Measurements from ENCODE around the gene TST.

The TST gene

DNA sequence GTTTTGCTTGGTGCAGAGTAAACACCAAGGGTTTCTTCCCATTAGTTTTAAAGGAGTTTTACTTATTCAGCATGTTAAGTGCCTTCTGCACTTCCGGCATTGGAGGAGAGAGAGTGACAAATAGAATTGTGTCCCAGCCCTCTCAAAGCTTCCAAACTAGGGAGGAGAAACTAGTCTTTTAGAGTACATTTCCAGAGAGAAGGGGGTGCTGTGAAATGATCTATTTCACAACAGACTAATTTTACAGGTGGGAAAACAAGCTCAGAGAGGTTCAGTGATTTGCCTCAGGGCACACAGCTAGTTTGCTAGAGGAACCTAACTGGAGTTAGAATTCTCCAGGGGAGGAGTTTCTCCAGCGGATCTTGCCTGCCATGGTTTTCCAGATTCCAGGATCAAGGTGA is 12.9 kb upstream of the TST start:
- TF ChIP-seq POLR2A (IDR thresholded peaks at IDR 0.05; ENCODE audit: low read length) (no peak), GATA1 (IDR thresholded peaks at IDR 0.05; ENCODE audit: low read depth, low read length) (no peak)
- no peak for DNase-seq

DNA sequence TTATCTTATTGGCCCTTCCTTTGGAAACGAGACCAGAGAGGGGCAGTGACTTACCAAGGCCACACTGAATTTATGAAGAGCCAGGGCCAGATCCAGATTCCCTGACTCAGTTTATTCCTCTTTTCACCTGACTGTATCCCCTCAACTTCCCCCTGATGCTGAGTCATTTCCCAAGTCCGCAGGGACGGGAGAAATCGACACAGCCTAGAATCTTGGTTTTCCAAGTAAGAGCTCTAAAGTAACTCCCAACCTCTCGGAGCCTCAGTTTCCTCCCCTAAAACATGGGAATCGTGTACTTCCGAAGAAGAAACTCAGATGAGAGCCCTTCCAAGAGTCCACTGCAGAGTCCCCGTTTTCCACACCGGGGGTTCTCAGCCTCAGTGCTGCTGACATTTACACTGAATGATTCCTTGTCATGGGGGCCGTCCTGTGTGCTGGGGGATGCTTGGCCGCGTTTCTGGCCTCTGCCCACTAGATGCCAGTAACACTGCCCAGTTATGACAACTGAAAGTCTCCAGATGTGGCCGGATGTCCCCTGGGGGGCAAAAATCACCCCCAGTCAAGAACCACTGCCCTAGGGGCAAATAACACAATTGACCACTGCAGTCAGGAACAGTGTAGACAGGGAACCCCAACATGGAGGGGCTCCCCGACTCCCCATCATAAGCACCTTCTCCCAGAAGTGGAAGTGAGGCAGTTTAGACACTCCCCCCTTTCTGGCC is 11.5 kb upstream of the TST start:
- DNase-seq, result no peak
- TF ChIP-seq GATA1 (IDR thresholded peaks at IDR 0.05; ENCODE audit: low read depth, low read length), result no peak
- TF ChIP-seq POLR2A (IDR thresholded peaks at IDR 0.05; ENCODE audit: low read length), result no peak

DNA sequence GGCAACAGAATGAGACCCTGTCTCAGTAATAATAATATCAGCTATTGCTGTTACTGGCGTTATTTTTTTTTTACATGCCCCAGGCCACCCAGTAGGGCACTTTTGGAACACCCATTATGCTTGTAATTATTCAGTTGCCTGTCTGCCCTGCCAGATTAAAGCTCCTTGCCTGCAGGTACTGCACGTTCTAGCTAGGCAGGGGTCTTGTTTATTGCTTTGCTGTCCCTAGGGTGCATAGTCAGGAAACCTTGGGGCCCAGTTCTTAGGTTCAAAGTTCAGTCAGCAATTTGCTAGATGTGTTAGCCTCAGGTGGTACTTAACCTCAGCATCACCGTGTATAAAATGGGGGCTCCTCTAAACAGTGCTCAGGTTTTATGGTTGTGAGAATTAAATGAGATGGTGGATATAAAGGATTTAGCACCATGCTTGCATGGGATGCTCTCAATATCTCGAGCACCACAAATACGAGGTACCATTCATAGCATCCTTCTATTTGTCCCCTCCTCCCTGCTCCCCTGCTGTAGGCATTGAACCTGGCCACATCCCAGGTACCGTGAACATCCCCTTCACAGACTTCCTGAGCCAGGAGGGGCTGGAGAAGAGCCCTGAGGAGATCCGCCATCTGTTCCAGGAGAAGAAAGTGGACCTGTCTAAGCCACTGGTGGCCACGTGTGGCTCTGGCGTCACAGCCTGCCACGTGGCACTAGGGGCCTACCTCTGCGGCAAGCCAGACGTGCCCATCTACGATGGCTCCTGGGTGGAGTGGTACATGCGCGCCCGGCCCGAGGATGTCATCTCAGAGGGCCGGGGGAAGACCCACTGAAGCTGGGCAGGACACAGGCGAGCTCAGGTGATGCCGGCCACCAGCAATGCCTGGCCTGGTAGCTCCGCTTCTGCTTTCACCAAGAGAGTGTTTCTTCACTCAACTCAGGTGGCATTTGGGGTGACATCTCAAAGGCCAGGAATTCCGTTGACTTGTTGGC is 9.7 kb upstream of the TST start:
- TF ChIP-seq POLR2A (IDR thresholded peaks at IDR 0.05; ENCODE audit: low read length) (no peak), GATA1 (IDR thresholded peaks at IDR 0.05; ENCODE audit: low read depth, low read length) (no peak)

DNA sequence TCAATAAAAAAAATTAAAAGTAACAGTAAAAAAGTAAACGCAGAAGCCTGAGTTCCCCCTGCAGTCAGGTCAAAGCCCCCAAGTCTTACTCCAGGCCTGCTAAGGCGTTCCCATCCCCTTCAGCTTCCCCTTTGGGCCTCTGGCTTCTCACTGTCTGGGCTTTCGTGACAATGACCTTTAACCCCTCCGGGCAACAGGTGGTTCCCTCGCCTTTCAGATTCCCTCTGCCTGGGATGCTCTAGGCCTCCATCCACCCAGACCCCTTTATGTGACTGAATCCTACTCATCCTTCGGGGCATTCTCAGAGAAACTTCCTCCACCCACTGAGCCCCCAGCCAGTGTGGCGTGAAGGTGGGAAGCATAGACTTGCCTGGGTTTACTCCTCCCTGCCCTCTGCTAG is 8.3 kb upstream of the TST start:
- no peak for TF ChIP-seq GATA1 (IDR thresholded peaks at IDR 0.05; ENCODE audit: low read depth, low read length)
- no peak for DNase-seq

More for the DNA sequence above, 9.7 kb upstream of the TST start:
- DNase-seq, result no peak

DNA sequence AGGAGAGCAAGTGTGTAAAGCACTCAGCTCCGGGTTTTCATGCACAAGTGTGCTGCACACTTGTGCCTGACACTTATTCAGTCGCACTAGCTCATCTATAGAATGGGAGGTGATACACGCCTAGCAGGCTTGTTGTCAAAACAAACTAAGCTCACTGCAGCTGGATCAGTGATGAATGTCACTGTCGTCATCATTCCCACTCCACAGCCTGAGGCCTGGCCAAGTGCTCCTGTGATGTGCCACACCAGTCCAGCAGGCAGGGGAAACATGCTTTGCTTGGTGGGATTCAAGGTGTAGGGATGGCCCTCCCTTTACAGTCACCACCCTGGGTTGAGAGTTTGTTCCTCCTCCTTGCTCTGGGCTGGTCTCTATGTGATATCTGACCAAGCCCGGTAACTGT is 7.1 kb upstream of the TST start:
- TF ChIP-seq POLR2A (IDR thresholded peaks at IDR 0.05; ENCODE audit: low read length) (no peak), GATA1 (IDR thresholded peaks at IDR 0.05; ENCODE audit: low read depth, low read length) (no peak)
- DNase-seq, result no peak

DNA sequence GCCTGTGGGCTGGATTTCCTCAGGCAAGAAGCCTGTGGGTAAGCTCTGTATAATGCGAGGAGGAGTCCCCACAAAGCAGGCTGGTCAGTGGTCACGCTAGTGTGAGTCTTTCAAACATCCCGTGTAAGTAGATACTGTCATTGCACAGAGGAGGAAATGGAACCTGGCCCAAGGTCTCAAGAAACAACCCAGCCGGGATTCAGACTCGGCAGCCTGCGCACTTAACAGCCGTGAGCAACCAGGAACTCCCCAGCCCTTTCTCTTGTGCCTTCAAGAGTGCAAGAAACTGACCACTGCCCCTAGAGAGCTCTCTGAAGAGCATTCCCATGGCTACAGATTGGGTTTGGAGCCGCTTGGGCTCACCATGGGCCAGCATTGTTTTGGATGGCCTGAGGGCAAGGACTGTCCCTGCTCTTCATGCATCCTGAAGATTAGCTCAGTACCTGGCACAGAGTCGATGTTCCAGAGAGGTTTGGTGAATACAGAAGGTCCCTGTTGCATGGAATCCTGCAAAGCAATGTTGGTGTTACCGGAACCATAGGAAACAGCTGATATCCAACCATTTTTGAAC is 6.3 kb upstream of the TST start:
- no peak for TF ChIP-seq GATA1 (IDR thresholded peaks at IDR 0.05; ENCODE audit: low read depth, low read length)
- no peak for TF ChIP-seq POLR2A (IDR thresholded peaks at IDR 0.05; ENCODE audit: low read length)
- no peak for DNase-seq

DNA sequence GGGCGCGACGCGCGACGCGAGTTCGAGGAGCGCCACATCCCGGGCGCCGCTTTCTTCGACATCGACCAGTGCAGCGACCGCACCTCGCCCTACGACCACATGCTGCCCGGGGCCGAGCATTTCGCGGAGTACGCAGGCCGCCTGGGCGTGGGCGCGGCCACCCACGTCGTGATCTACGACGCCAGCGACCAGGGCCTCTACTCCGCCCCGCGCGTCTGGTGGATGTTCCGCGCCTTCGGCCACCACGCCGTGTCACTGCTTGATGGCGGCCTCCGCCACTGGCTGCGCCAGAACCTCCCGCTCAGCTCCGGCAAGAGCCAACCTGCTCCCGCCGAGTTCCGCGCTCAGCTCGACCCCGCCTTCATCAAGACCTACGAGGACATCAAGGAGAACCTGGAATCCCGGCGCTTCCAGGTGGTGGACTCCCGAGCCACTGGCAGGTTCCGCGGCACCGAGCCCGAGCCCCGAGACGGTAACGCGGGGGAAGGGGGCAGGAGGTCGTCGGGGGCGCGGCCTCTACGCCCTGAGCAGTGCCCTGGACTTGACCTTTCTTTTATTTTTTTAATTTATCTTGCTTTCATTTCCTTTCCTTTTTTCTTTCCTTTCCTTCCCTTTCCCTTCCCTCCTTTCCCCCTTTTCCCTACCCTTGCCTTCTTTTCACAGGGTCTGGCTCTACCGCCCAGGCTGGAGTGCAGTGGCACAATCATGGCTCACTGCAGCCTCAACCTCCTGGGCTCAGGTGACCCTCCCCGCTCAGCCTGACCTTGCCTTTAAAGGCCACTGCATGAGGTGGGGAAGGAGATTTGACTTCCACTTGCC is 5.3 kb upstream of the TST start:
- no peak for DNase-seq

DNA sequence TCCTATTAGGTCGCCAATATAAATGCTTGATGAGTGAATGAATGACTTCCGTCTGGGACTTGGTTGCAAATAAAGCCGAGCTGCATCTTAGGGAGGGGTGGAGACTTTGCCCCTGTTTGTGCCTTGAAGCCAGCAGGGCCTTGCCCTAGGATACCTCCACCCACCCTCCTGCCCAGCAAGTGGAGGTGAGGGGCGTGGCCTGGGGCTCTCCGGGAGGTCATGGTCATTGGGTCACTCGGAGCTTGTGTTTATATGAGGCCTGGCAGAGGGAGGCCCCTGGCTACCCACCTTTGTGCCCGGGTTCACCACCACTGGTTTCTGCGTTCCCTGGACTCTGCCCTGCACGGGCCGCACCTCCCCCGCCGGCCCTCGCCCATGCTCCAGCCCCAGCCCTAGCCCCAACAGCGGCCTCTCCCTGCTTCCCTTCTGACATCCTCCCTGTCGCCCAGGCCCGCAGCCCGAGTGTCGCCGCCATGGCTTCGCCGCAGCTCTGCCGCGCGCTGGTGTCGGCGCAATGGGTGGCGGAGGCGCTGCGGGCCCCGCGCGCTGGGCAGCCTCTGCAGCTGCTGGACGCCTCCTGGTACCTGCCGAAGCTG is 4.6 kb upstream of the TST start:
- TF ChIP-seq GATA1 (IDR thresholded peaks at IDR 0.05; ENCODE audit: low read depth, low read length) (no peak), POLR2A (IDR thresholded peaks at IDR 0.05; ENCODE audit: low read length) (no peak)
- no peak for DNase-seq

More for the DNA sequence above, 5.3 kb upstream of the TST start:
- TF ChIP-seq GATA1 (IDR thresholded peaks at IDR 0.05; ENCODE audit: low read depth, low read length) (no peak), POLR2A (IDR thresholded peaks at IDR 0.05; ENCODE audit: low read length) (no peak)

DNA sequence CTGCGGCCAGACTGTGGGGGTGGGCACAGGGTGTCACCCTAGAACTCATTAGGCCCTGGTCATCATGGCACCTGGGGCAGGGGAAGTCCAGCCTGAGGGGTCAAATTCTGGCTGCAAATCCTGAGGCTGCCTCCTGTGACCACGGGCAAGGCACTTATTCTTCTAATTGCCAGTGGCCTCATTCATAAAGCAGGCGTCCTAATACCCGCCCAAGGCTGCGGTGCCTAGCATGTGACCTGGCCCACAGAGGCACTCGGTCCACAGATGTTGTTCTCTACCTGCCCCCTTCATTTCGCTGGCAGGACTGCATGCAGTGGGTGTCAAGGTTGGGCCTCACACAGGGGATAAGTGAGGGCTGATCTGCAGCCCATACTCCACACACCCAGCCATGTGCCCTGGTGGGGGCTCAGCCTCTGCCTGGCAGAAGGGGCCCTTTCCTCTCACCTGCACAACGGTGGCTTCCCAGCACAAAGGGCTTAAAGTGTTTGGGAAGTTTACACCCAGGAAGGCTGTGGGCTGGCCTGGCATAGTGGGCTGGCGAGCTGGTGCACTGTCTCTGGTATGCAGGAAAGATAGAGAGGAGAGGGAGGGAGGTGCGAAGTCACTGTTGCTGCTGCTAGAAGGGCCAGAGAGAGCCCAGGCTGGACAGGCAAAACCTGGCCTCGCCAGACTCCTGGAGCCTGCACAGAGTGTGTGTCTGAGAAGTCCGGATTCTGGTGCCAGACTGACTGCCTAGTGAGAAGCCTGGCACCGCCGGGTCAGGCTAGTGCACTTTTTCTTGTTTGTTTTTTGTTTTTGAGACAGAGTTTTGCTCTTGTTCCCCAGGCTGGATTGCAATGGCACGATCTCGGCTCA is 3.5 kb upstream of the TST start:
- TF ChIP-seq POLR2A (IDR thresholded peaks at IDR 0.05; ENCODE audit: low read length) (no peak), GATA1 (IDR thresholded peaks at IDR 0.05; ENCODE audit: low read depth, low read length) (no peak)
- no peak for DNase-seq

DNA sequence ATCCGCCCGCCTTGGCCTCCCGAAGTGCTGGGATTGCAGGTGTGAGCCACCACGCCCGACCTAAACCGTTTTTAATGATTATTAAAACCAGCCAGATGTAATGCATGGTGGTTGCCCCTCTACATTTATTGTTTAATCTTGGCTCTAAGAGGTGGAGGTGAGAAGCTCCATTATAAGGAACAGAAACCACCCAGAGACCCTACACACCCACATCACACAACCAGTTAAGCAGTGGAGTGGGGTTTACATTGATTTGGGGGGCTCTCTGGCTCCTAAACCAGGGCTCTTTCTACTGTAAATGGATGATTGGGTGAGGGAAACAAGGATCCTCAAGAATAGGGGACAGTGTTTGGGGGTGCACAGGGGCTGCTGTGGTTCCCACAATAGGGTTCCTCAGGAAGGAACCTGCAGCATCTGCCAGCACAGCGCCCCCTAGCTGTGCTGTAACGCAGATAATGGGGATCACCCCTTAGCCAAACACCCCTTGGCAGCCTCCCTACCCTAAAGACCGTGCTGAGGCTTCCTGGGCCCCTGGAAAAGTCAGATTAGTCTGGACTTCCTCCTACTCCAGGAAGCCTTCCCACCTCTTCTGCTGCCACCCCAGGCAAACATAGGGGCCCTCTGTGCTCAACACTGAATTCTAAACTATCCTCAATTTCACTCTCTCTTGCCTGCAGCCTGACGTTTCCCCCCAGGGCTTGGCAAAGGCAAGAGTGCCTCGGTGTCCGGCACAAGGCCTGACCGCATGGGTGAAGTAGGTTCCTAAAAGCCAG is 2.6 kb upstream of the TST start:
- DNase-seq, result peak; percentile 81 to 87
- TF ChIP-seq GATA1 (IDR thresholded peaks at IDR 0.05; ENCODE audit: low read depth, low read length), result no peak
- TF ChIP-seq POLR2A (IDR thresholded peaks at IDR 0.05; ENCODE audit: low read length), result no peak

DNA sequence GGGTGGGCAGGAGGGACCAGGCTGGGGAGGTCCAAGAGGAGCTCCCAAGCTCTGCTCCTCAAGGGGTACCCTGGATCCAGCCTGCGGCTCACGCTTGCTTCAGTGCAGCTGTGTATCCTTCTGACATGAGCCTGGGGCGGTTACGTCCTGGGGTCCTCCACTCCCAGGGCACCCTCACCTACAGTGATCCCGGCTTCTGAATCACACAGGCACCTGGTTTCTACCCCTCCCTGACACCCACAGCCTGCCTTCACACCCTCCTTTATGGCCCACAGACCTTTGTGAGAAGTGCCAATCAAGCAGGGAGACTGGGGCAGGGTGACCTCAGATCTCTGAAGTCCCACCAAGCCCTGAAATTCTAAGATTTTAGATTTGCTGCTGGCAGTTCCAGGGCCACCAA is 1.8 kb upstream of the TST start:
- no peak for TF ChIP-seq POLR2A (IDR thresholded peaks at IDR 0.05; ENCODE audit: low read length)
- no peak for TF ChIP-seq GATA1 (IDR thresholded peaks at IDR 0.05; ENCODE audit: low read depth, low read length)
- no peak for DNase-seq

DNA sequence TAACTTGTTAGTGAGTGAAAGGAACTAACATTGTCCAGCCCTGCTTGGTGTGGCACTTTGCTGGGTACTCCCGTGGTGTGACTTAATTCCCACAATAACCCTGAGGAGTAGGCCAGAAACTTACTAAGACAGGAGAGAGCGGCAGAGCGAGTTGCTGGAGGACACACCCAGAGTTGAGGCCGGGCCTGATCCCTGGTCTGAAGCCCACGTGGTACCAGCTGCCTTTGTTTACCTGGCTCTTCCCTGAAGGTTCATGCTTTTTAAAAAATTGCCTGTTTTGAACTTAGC is 889 bp upstream of the TST start:
- peak; percentile 72 to 73 for DNase-seq

More for the DNA sequence above, 889 bp upstream of the TST start:
- TF ChIP-seq POLR2A (IDR thresholded peaks at IDR 0.05; ENCODE audit: low read length) (no peak), GATA1 (IDR thresholded peaks at IDR 0.05; ENCODE audit: low read depth, low read length) (no peak)
